ENCODE measurements around the gene CELF5.
"Not testable (repeated sequence)": the region's sequence is repeated elsewhere in the genome, so short reads cannot be mapped to it uniquely, and the experiment has no call there.

Gene CELF5

DNA sequence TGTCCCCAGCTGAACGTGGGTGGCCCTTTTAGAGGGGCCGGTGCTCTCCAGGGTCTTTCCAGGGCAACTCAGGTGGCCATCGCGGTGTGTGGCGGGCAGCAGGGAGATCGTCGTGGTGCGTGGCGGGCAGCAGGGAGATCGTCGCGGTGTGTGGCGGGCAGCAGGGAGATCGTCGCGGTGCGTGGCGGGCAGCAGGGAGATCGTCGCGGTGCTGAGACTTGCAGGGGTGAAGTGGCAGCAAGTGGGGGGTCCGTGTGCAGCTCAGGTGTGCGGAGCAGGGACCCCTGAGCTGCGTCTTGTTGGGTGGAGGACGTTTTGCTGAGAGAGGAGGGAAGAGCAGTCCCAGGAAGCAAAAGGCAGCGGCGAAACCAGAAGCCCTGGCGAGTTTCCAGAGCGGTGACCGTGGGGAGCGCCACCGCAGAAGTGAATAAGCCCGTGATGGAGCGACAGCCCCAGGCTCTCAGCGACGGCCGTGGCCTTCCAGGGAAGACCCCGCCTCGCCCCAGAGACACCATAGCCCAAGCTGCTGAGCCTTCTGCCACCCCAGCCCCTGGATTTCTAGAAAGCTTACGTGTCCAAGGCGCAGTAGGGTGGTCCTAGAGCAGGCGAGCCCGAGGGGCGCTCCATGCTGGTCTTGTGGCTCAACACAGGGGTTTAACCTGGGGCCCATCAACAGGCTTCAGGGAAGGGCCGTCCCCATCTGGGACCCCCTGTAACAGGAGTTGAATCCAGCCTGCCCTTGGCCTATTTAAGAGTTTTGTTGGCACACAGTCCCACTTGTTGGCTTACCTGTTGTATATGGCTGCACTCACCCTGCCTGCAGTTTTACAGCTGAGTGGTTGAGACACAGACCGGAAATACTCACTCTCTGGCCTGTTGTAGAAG lies 33.3 kb upstream of the CELF5 start:
- DNase-seq: no peak

DNA sequence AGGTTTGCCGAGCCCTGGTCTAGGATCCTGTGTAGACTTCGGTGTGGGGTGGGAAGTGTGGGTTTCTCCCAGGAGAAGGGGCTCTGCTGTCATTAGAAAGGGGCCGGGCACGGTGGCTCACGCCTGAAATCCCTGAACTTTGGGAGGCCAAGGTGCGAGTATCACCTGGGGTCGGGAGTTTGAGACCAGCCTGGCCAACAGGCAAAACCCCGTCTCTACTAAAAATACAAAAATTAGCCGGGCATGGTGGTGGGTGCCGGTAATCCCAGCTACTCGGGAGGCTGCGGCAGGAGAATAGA lies 32.7 kb upstream of the CELF5 start:
- not testable (repeated sequence) for DNase-seq

DNA sequence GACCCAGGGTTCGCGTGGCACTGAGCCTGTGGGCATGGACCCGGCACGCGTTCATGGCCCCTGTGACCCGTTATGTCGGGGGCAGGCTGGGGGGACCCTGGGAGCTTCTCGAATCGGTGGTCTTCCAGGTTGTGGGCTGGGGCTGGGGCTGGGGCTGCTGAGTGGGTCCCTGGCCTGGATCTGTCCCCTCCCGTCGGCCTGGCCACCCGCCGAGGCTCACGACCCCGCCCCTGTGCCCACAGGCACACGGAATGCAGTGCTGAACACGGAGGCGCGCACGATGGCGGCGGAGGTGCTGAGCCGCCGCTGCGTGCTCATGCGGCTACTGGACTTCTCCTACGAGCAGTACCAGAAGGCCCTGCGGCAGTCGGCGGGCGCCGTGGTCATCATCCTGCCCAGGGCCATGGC lies 32.2 kb upstream of the CELF5 start:
- no peak for DNase-seq

DNA sequence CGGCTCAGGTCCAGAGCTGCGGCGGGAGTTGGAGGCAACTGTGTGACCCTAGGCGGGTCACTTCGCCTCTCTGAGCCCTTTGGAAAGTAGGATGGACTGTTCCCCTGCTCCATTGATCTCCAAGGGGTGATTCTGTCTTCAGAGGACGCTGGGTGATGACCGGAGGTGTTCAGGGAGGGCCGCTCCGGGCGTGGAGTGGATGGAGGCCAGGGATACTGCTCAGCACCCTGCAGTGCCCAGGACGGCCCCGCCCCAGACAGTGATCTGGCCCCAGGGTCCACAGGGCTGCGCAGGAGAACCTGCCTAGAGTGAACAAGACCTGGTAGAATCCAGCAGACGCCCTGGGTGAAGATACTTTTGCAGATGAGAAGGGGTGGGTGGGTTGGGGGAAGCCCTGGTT lies 31.8 kb upstream of the CELF5 start:
- DNase-seq: no peak

DNA sequence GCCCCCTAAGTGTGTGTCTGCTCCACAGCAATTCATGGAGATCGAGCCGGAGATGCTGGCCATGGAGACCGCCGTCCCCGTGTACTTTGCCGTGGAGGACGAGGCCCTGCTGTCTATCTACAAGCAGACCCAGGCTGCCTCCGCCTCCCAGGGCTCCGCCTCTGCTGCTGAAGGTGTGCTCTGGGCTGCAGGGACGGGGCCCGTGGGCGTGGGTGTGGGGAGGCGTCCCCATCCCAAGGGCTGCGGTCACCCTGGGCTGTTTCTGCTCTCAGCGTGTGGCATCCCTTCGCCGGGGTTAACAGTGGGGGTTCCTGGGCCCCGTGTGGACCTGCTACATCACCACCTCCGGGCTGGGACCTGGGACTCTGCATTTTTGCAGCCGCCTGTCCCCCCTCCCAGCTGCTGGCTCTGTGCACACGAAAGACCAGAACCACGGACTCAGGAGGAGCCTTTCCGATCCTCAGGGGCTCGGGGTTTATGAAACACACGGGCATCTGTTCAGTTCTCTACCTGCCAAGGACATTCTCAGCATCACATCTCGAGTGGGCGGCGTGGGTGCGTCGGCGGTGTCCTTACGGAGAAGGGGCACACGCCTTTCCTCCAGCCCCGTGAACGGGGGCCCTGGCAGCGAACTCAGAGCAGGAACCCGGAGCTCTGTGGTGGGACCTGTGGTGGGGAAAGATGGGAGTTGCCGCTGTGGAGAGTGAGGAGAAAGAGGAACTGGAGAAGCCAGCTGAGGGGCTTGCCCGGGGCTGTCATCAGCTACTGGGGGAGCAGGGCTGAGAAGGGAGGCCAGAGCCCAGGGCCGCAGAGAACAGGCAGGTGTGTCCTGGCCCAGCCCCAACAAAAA lies 31.0 kb upstream of the CELF5 start:
- DNase-seq: no peak

DNA sequence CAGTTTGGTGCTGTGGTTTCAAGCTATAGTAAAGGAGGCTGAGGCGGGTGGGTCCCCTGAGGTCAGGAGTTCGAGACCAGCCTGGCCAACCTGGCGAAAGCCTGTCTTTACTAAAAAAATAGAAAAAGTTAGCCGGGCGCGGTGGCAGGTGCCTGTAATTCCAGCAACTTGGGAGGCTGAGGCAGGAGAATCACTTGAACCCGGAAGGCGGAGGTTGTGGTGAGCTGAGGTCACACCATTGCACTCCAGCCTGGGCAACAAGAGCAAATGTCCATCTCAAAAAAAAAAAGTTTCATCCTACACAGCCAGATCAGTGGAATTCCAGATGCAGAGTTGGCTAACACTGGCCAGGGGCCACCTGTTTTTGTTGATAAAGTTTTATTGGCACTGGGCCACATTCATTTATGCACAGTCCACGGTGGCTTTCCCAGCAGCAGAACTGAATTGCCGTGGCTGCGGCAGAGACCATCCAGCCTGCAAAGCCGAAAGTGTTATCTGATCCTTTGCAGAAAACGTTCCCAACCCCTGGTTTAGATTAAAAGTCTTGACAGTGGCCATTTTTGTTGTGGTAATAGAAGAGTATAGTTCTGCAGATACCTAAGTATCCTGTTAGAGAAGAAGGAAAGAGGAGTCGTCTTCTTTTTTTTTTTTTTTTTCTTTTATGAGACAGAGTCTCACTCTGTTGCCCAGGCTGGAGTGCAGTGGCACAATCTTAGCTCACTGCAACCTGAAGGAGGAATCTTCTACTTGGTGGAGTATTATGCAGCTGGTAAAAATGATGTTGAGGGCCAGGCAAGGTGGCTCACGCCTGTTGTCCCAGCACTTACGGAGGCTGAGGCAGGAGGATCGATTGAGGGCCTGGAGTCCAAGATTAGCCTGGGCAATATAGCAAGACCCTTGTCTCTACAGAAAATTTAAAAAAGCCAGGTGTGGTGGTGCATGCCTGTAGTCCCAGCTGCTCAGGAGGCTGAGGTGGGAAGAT lies 30.1 kb upstream of the CELF5 start:
- no peak for DNase-seq

DNA sequence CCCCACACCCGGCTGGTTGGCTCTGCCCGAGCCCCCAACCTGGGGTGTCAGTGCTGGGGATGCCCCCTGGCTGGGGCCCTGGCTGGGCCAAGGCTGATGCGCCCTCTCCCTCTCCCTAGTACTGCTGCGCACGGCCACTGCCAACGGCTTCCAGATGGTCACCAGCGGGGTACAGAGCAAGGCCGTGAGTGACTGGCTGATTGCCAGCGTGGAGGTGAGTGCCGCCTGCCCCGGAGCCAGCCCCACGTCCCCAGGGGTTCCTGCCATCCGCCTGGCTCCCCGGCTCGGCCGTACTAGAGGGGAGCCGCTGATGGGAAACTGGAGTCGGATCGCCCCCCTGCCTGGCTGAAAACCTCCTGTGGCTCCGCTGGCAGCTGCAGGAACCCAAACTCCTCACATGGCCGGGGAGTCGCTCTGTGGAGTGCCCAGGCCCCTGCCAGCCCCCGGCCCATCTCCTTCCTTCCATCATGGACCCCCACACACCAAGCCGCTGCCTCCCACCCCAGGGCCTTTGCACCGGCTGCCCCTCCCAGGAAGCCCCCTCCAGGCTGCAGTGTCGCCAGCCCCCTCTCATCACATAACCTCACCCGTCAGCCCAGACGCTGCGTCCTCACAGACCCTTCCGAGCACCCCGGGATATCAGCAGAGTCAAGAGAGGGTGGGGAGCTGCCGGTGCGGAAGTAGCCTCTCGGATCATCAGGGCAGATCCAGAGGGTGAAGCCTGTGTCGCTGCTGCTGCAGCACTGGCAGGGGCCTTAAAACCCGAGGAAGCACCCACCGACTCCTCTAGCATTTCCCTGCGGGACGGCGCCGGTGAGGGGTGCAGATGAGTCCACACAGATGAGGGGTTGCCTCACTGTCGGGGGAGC lies 28.2 kb upstream of the CELF5 start:
- no peak for DNase-seq

DNA sequence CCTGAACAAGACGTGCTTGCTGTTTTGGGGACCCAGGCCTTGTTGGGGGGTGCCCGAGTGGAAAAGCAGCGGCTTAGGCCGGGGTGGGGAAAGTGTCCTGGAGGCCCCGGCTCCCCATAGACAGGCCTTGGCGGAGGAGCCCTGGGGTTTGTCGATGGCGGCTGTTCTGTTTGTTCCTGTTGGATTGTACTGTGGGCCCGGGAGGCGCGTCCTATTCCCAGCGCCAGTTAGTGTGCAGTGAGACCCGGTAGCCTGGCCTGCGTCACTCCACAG lies 27.6 kb upstream of the CELF5 start:
- no peak for DNase-seq

DNA sequence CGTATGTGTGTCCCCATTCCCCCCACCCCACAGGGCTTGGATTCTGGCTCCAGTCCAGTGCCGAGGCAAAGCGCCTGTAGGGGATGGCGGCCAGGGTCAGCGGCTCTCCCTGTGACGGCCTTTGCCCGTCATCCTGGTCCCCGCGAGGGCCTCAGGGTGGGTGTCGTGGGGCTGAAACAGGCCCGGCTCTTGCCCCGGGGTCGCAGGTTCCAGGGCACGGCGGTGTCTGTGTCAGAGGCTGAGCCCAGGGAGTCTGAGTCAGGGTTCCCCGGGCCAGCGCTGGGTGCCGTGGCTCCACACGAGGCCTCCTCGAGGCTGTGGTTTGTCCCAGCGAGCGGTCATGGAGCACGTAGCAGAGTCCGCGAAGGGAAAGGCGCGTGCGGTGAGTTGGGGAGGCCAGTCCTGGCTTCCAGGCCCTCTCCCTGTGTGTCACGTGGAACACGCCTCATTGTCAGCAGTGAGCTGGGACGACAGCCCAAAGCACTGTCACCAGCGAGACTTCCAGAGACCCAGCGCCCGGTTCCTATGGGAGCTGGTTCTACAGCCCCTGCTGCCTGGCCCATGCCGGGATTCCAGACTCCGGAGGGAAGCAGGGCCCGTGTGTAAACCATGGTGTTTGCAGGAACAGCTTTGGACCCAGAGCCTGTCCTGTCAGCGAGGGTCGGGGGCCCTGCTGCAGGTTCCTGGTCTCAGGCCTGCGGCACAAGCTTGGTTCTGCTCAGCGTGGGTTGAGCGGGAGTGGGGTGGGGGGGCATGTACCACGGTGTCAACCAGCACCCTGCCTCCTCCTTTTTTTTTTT lies 25.4 kb upstream of the CELF5 start:
- no peak for DNase-seq

DNA sequence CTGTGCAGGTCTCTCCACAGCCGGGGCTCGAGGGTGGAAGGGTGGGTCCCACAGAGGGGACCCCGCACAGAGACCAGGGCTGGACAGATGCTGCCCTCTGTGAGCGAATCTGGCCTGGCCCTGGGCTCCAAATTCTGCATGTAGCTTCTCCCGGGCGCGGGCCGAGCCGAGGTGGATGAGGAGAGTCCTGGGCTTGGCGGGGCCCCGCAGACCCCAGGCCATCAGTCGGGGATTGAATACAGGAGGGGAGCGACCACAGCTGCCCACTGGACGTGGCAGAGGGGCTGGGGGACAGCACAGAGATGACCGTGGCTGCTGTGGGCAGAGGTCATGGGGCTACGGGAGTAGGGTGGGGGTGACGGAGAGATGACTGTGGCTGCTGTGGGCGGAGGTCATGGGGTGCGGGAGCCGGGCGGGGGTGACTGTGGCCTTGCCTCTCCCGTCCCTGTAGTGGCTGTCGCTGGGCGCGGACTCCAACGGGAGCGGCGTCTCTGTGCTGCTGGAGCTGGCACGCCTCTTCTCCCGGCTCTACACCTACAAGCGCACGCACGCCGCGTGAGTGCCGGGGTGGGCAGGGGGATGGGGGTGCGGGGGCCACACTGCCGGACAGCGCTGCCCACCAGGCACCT lies 23.3 kb upstream of the CELF5 start:
- DNase-seq: no peak

DNA sequence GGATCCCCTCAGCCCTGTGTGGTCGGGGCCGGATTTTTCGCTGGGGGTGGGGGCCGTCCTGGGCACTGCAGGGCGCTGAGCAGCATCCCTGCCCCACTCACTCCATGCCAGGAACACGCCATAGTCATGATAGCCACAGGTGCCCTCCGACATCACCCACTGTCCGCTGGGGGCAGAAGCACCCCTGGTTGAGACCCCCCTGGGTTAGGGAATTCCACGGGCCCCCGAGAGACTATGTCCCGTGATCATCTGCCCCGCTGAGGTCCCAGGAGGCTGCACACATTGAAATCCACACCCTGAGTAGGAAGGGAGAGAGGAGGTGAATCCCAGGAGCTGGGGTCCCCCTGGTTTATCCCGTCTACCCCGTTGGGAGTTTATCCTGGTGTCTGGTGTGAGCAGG lies 22.6 kb upstream of the CELF5 start:
- DNase-seq: no peak

DNA sequence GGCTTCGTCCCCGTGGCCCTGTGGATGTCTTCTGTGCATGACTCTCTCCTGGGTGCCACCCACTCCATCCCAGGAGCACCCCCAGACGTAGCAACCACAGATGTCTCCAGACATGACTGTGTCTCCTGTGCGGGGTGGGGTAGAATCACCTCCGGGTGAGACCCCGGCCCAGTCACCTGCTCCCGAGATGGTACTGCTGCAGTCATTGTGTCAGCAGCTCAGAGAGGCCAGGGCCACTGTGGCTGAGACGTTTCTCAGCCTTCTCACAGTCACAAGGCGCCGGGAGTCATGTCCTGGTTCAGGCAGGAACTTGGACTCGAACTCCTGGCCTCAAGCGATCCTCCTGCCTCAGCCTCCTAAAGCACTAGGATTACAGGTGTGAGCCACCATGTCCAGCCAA lies 22.1 kb upstream of the CELF5 start:
- DNase-seq: no peak

DNA sequence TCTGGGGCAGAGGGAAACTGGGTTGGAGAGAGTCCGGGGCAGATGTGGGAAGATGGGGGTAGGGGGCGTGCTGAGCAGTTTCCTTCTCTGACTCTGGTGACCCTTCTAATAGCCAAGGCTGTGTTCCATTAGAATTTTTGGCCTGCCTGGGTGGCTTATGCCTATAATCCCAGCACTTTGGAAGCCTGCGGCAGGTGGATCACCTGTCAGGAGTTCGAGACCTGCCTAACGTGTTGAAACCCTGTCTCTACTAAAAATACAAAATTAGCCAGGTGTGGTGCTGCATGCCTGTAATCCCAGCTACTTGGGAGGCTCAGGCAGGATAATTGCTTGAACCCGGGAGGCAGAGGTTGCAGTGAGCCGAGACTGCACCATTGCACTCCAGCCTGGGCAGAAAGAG lies 21.6 kb upstream of the CELF5 start:
- not testable (repeated sequence) for DNase-seq

DNA sequence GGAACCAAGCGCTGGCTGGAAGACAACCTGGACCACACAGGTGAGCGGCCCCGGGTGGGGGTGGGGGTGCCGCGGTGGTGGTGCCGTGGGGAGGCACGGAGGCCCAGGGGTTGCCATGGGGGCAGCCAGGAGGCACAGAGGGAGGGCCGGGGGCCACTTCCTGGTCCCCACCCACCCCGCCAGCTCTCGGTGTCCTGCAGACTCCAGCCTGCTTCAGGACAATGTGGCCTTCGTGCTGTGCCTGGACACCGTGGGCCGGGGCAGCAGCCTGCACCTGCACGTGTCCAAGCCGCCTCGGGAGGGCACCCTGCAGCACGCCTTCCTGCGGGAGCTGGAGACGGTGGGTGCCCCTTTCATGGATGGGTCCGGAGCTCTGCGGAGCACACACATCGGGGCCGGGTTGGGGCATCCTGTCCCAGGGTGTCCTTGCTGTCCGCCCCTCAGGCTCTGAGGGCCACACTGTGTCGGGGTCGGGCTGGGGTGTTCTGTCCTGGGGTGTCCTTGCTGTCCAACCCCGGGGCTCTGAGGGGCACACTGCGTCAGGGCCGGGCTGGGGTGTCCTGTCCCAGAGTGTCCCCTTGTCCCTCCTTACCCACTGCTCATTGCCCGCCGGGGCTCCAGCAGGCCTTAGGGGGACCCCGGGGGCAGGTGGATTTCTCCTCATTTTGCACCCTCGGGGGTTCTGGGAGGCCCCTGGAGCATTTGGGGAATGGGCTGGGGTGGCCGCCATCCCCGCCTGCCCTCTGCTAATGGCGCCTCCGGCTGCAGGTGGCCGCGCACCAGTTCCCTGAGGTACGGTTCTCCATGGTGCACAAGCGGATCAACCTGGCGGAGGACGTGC lies 20.4 kb upstream of the CELF5 start:
- DNase-seq: no peak

DNA sequence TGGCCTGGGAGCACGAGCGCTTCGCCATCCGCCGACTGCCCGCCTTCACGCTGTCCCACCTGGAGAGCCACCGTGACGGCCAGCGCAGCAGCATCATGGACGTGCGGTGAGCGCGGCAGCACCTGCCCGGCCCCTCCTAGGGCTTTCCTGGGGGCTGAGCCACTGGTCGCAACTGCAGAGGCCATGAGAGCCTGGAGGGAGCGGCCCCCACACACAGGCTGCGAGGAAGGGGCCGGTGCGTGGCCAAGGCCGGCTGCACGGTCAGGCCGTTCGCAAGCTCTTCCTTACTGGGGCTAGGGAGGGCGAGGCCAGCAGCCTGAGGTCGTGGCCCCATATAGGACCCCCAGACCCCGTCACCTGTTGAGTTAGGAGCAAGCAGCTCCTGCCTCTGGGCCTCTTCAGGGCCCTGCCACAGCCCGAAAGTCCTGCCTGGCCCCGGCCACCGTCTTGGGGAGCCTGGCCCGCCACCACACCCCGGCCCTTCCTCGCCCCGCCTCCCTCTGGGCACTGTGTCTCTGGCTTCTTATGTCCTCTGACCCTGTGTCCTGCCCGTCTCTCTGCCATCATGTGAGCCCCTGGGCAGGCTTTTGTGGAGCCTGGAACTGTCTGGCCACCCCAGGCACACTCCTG lies 19.7 kb upstream of the CELF5 start:
- no peak for DNase-seq

DNA sequence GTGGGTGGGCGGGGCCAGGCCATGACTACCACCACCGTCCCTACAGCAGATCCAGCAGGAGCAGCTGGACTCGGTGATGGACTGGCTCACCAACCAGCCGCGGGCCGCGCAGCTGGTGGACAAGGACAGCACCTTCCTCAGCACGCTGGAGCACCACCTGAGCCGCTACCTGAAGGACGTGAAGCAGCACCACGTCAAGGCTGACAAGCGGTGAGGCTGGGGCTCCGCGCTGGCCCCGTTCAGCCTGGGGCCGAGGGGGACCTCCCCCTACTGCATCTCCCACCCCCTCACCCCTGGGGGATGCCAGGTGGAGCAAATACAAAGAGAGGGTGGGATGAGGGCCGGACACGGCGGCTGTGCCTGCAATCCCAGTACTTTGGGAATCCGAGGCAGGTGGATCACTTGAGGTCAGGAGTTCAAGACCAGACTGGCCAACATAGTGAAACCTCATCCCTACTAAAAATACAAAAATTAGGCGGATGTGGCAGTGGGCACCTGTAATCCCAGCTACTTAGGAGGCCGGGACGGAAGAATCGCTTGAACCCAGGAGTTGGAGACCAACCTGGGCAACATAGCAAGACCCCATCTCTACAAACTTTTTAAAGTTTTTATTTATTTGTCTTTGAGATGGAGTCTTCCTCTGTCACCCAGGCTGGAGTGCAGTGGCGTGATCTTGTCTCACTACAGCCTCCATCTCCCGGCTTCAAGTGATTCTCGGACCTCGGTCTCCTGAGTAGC lies 18.1 kb upstream of the CELF5 start:
- no peak for DNase-seq

DNA sequence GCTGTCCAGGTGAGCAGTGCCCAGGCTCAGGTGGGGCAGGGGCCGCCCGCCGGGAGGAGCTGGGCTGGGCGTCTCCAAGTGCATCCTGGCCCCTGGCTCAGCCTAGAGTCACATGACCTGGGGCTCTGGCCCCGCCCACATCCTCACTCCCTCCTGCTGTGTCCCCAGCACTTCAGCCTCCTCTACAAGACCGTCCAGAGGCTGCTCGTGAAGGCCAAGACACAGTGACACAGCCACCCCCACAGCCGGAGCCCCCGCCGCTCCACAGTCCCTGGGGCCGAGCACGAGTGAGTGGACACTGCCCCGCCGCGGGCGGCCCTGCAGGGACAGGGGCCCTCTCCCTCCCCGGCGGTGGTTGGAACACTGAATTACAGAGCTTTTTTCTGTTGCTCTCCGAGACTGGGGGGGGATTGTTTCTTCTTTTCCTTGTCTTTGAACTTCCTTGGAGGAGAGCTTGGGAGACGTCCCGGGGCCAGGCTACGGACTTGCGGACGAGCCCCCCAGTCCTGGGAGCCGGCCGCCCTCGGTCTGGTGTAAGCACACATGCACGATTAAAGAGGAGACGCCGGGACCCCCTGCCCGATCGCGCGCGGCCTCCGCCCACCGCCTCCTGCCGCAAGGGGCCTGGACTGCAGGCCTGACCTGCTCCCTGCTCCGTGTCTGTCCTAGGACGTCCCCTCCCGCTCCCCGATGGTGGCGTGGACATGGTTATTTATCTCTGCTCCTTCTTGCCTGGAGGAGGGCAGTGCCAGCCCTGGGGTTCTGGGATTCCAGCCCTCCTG lies 16.8 kb upstream of the CELF5 start:
- no peak for DNase-seq
